Adrenal gland (tissue), 5 donors: Measurements from ENCODE around the gene CALN1.

ENCODE experiments used
- CTCF ChIP-seq, 6 experiments: fragments of 450-650 bp in 4 of 6; fragments of 200-600 bp in 2 of 6; sonication (generic) in 1 of 6; IDR thresholded peaks; 1 replicate in 5 of 6; 2 replicates in 1 of 6; pipeline versions ENCODE4 v1.5.1 to v1.8.0; 2016 to 2021; ENCODE audit warnings: antibody characterized with exemption in 6 of 6, mild to moderate bottlenecking in 2 of 6, moderate library complexity in 1 of 6
- POLR2A ChIP-seq, 2 donors: fragments of 450-650 bp; IDR thresholded peaks; one replicate each; pipeline ENCODE4 v1.6.1; 2017; ENCODE audit warnings: antibody characterized with exemption in 2 of 2, mild to moderate bottlenecking in 2 of 2, moderate library complexity in 1 of 2
- donor health status: DM: no; HTN: no; CAD: no.

GRCh38 chr7:72307566-72307965 is 104.6 kb downstream of the CALN1 start:
- TF ChIP-seq CTCF (IDR thresholded peaks at IDR 0.05): no peak
- TF ChIP-seq POLR2A (IDR thresholded peaks at IDR 0.05): no peak
